GM23248 (cell line): ENCODE results near the gene LPCAT2. TPM values are rescaled to one million over a fixed set of nuclear protein-coding genes. Genes with fewer than 3 reads are reported as not detected.

Experiments
- DNase-seq: peaks from one replicate; pipeline ENCODE4 v3.0.0-alpha.2; 2015
- H2AFZ ChIP-seq: fragments of 200-600 bp; sonication (generic); 2 replicates; pipeline ENCODE4 v1.6.1; 2016; ENCODE audit warnings: antibody characterized with exemption
- H3F3A ChIP-seq: fragments of 200-600 bp; sonication (generic); 2 replicates; pipeline ENCODE4 v1.6.1; 2016; ENCODE audit warnings: mild to moderate bottlenecking, antibody characterized with exemption, mixed run types; ENCODE audit not compliant: insufficient read depth
- H3K27ac ChIP-seq: fragments of 200-600 bp; sonication (generic); 2 replicates; pipeline ENCODE4 v1.5.1; 2016; ENCODE audit warnings: mild to moderate bottlenecking
- H3K27me3 ChIP-seq: fragments of 200-600 bp; sonication (generic); replicated peaks from 2 replicates; pipeline ENCODE4 v1.6.1; 2016; ENCODE audit warnings: mild to moderate bottlenecking; ENCODE audit not compliant: insufficient read depth
- H3K36me3 ChIP-seq: fragments of 200-600 bp; sonication (generic); 2 replicates; pipeline ENCODE4 v1.6.1; 2016; ENCODE audit warnings: low read depth, mild to moderate bottlenecking
- H3K4me1 ChIP-seq: fragments of 200-600 bp; sonication (generic); 2 replicates; pipeline ENCODE4 v1.6.1; 2016; ENCODE audit warnings: mild to moderate bottlenecking; ENCODE audit not compliant: insufficient read depth
- H3K4me2 ChIP-seq: fragments of 200-600 bp; sonication (generic); one replicate; pipeline ENCODE4 v1.6.1; 2016; ENCODE audit warnings: mild to moderate bottlenecking; ENCODE audit not compliant: unreplicated experiment
- H3K4me3 ChIP-seq: fragments of 200-600 bp; sonication (generic); 2 replicates; pipeline ENCODE4 v1.5.1; 2016; ENCODE audit warnings: mild to moderate bottlenecking
- H3K79me2 ChIP-seq: fragments of 200-600 bp; sonication (generic); 2 replicates; pipeline ENCODE4 v1.6.1; 2016; ENCODE audit warnings: mild to moderate bottlenecking; ENCODE audit not compliant: insufficient read depth
- H3K9ac ChIP-seq: fragments of 200-600 bp; sonication (generic); 2 replicates; pipeline ENCODE4 v1.6.1; 2016; ENCODE audit warnings: mild to moderate bottlenecking
- H3K9me2 ChIP-seq: fragments of 200-600 bp; sonication (generic); 2 replicates; pipeline ENCODE4 v1.6.1; 2016; ENCODE audit warnings: mixed run types, mild to moderate bottlenecking, moderate library complexity; ENCODE audit not compliant: insufficient read depth
- H3K9me3 ChIP-seq: fragments of 200-600 bp; sonication (generic); one replicate; pipeline ENCODE4 v1.6.1; 2017; ENCODE audit warnings: low read depth
- H4K20me1 ChIP-seq: fragments of 200-600 bp; sonication (generic); 2 replicates; pipeline ENCODE4 v1.6.0; 2016; ENCODE audit not compliant: insufficient read depth
- EZH2 ChIP-seq: fragments of 200-600 bp; sonication (generic); IDR thresholded peaks from 2 replicates; pipeline ENCODE4 v1.6.1; 2018; ENCODE audit warnings: antibody characterized with exemption, mild to moderate bottlenecking; ENCODE audit not compliant: insufficient read depth, poor library complexity, severe bottlenecking
- EZH2phosphoT487 ChIP-seq: fragments of 200-600 bp; sonication (generic); IDR thresholded peaks from 2 replicates; pipeline ENCODE4 v1.6.1; 2018; ENCODE audit warnings: antibody characterized with exemption, moderate library complexity, mild to moderate bottlenecking, low read depth; ENCODE audit not compliant: insufficient read depth
- WGBS, 2 experiments: methylation state at CpG; one replicate each; pipeline ENCODE4 v1.1.6; 2015 to 2017; ENCODE audit warnings: low lambda C conversion rate in 2 of 2, low coverage in 1 of 2; ENCODE audit errors: missing lambda C conversion rate in 2 of 2; 5-methylcytosine and 5-hydroxymethylcytosine counted together
- in situ Hi-C: fragments of 300-500 bp; cut with MboI; formaldehyde crosslinking; loops from 2 replicates; pipeline ENCODE4 v1.15.0; 2020
- polyA plus RNA-seq: library from polyadenylated mRNA; unstranded; fragments of >200 nt; fragmentation: Nextera tagmentation; extraction: Ambion mirVana; gene quantifications from 2 replicates; pipeline ENCODE4 v1.2.1, GENCODE V29; 2016
- total RNA-seq: library from RNA; depleted of rRNA; stranded (reverse); fragments of >200 nt; shearing (Covaris generic); gene quantifications from 2 replicates; pipeline ENCODE4 v1.2.3, GENCODE V29; 2014

Gene LPCAT2
- total and polyA plus RNA-seq, 2 experiments from 2014 or later: 11.4 to 12.4 TPM

- no peaks in the 10 kb centered on the region for H3K9me3 ChIP-seq
- H3K27me3 ChIP-seq: no peaks in the 10 kb centered on the region
- H3K4me2 ChIP-seq: no peak overlapping the region
- H3F3A ChIP-seq: peaks cover 63% of the 10 kb centered on the region
- peaks cover 75% of the 10 kb centered on the region for H3K36me3 ChIP-seq
- TF ChIP-seq EZH2phosphoT487 (no peak), EZH2 (no peak)
- no peak for DNase-seq
- no peaks in the 10 kb centered on the region for H4K20me1 ChIP-seq
- no peak overlapping the region for H3K9ac ChIP-seq
- no peak overlapping the region for H2AFZ ChIP-seq
- H3K27ac ChIP-seq: peak overlapping the region; percentile 2; the same call in 1 of the 2 replicates
- peaks cover 60% of the 10 kb centered on the region for H3K4me1 ChIP-seq
- in situ Hi-C loops: loop anchor here (25.0 kb wide), 1 partner anchor 872 kb away; no protein-coding TSS in a partner anchor
- H3K4me3 ChIP-seq: no peak overlapping the region
- H3K9me2 ChIP-seq: no peaks in the 10 kb centered on the region
- peaks cover 48% of the 10 kb centered on the region for H3K79me2 ChIP-seq
- WGBS, 2 experiments: 80 to 84% methylated on average over 2 of the region's 2 CpGs
These were observed 18.6 kb upstream of the LPCAT2 start for GRCh38 chr16:55490301-55490700.

GRCh38 chr16:55491691-55492090, 17.2 kb upstream of the LPCAT2 start:
- Histone ChIP-seq H3K4me1 (peaks cover 62% of the 10 kb centered on the region), H3K9me2 (no peaks in the 10 kb centered on the region), H3K4me2 (no peak overlapping the region), H2AFZ (no peak overlapping the region), H3K9ac (no peak overlapping the region), H3F3A (peaks cover 61% of the 10 kb centered on the region), H3K4me3 (no peak overlapping the region), H3K27ac (no peak overlapping the region), H3K27me3 (no peaks in the 10 kb centered on the region), H4K20me1 (no peaks in the 10 kb centered on the region), H3K9me3 (no peaks in the 10 kb centered on the region), H3K79me2 (peaks cover 43% of the 10 kb centered on the region), H3K36me3 (peaks cover 75% of the 10 kb centered on the region)
- WGBS, 2 experiments: 63 to 69% methylated on average over 7 of the region's 7 CpGs
- in situ Hi-C loops: loop anchor here (25.0 kb wide), 1 partner anchor 871 kb away; no protein-coding TSS in a partner anchor
- no peak for DNase-seq
- TF ChIP-seq EZH2phosphoT487 (no peak), EZH2 (no peak)

- no peaks in the 10 kb centered on the region for H4K20me1 ChIP-seq
- peaks cover 63% of the 10 kb centered on the region for H3K4me1 ChIP-seq
- no peak overlapping the region for H3K9ac ChIP-seq
- no peak overlapping the region for H3K4me3 ChIP-seq
- 0 out of 2 replicates have a peak overlapping the region, but pooled peaks have one; percentile 2 for H3K27ac ChIP-seq
- peaks cover 40% of the 10 kb centered on the region for H3K79me2 ChIP-seq
- H3K36me3 ChIP-seq: peaks cover 82% of the 10 kb centered on the region
- DNase-seq: no peak
- no peak for TF ChIP-seq EZH2
- no peak for TF ChIP-seq EZH2phosphoT487
- no peaks in the 10 kb centered on the region for H3K27me3 ChIP-seq
- H3K9me3 ChIP-seq: no peaks in the 10 kb centered on the region
- no peak overlapping the region for H3K4me2 ChIP-seq
- H3K9me2 ChIP-seq: no peaks in the 10 kb centered on the region
- WGBS, 2 experiments: 87 to 93% methylated on average over 10 of the region's 10 CpGs
- peaks cover 67% of the 10 kb centered on the region for H3F3A ChIP-seq
- H2AFZ ChIP-seq: no peak overlapping the region
- in situ Hi-C loops: loop anchor here (25.0 kb wide), 1 partner anchor 869 kb away; no protein-coding TSS in a partner anchor
These were observed 16.0 kb upstream of the LPCAT2 start for GRCh38 chr16:55492756-55493380.

GRCh38 chr16:55494994-55495421, 13.9 kb upstream of the LPCAT2 start:
- Histone ChIP-seq H3K4me3 (no peak overlapping the region), H3K79me2 (peaks cover 18% of the 10 kb centered on the region), H3F3A (peaks cover 83% of the 10 kb centered on the region), H4K20me1 (no peaks in the 10 kb centered on the region), H3K9me3 (no peaks in the 10 kb centered on the region), H3K36me3 (peaks cover 71% of the 10 kb centered on the region), H3K9ac (peak overlapping the region; percentile 71), H3K4me2 (peak overlapping the region; percentile 41), H3K27ac (peak overlapping the region; percentile 96), H3K9me2 (no peaks in the 10 kb centered on the region), H3K27me3 (no peaks in the 10 kb centered on the region), H3K4me1 (peaks cover 66% of the 10 kb centered on the region), H2AFZ (no peak overlapping the region)
- WGBS, 2 experiments: 16 to 20% methylated on average over 3 of the region's 3 CpGs
- DNase-seq: peak; percentile 93
- in situ Hi-C loops: loop anchor here (25.0 kb wide), 1 partner anchor 867 kb away; no protein-coding TSS in a partner anchor
- TF ChIP-seq EZH2phosphoT487 (no peak), EZH2 (no peak)
